ENCODE data around the gene MECP2.
A peak's percentile ranks its signal among the peaks of the same experiment; 100 is the strongest.
"Not testable (repeated sequence)": the region's sequence is repeated elsewhere in the genome, so short reads cannot be mapped to it uniquely, and the experiment has no call there.

Gene MECP2

GRCh38 chrX:154097589-154098541 lies at the start of gene MECP2:
Gene MECP2 (minus strand): TSS chrX:154097717.
- DNase-seq: peak; percentile 92

GRCh38 chrX:154144010-154144409 lies 46.5 kb upstream of the MECP2 start, which contains the start of gene OPN1LW:
Gene OPN1LW (plus strand): TSS chrX:154144243. CDS start chrX:154144284, 41 bp downstream.
- DNase-seq: not testable (repeated sequence)

GRCh38 chrX:154142950-154143745 lies 45.6 kb upstream of the MECP2 start:
- DNase-seq: no peak

GRCh38 chrX:154142386-154142785 lies 44.9 kb upstream of the MECP2 start:
- no peak for DNase-seq

- no peak for DNase-seq
These were observed 43.2 kb upstream of the MECP2 start for GRCh38 chrX:154140742-154141141.

- DNase-seq: no peak
These were observed 42.7 kb upstream of the MECP2 start for GRCh38 chrX:154140206-154140605.

- DNase-seq: no peak
These were observed 41.3 kb upstream of the MECP2 start for GRCh38 chrX:154138857-154139256.

GRCh38 chrX:154136627-154137161 lies 39.2 kb upstream of the MECP2 start:
- DNase-seq: peak; percentile 72

GRCh38 chrX:154135458-154136229 lies 38.1 kb upstream of the MECP2 start:
- DNase-seq: peak; percentile 59

GRCh38 chrX:154132366-154132765 lies 34.8 kb upstream of the MECP2 start:
- no peak for DNase-seq

GRCh38 chrX:154131955-154132354 lies 34.4 kb upstream of the MECP2 start:
- DNase-seq: no peak

- DNase-seq: no peak
These were observed 28.6 kb upstream of the MECP2 start for GRCh38 chrX:154126101-154126500.

- DNase-seq: no peak
These were observed 28.0 kb upstream of the MECP2 start for GRCh38 chrX:154125391-154126040.

- peak; percentile 66 for DNase-seq
These were observed 26.0 kb upstream of the MECP2 start for GRCh38 chrX:154123241-154124219.

- no peak for DNase-seq
These were observed 24.4 kb upstream of the MECP2 start for GRCh38 chrX:154121961-154122360.

GRCh38 chrX:154121207-154121606 lies 23.7 kb upstream of the MECP2 start:
- no peak for DNase-seq

GRCh38 chrX:154120567-154120966 lies 23.1 kb upstream of the MECP2 start:
- DNase-seq: no peak

GRCh38 chrX:154117566-154117965 lies 20.0 kb upstream of the MECP2 start:
- DNase-seq: no peak

- no peak for DNase-seq
These were observed 19.1 kb upstream of the MECP2 start for GRCh38 chrX:154116426-154117211.

- DNase-seq: no peak
These were observed 18.2 kb upstream of the MECP2 start for GRCh38 chrX:154115750-154116149.
